K562 (cell line): ENCODE data around the gene FCGR3B. TPM values are rescaled to one million over a fixed set of nuclear protein-coding genes. Genes with fewer than 3 reads are reported as not detected.
A peak's percentile ranks its signal among the peaks of the same experiment; 100 is the strongest.
"Not testable (repeated sequence)": the region's sequence is repeated elsewhere in the genome, so short reads cannot be mapped to it uniquely, and the experiment has no call there.

Source experiments
- HIVEP1 ChIP-seq: fragments of 250-450 bp; sonication (Bioruptor Pico); IDR thresholded peaks from 2 replicates; pipeline ENCODE4 v1.4.0; 2020; ENCODE audit warnings: mild to moderate bottlenecking
- KLF6 ChIP-seq: fragments of 250-450 bp; sonication (Bioruptor Pico); IDR thresholded peaks from 2 replicates; pipeline ENCODE4 v1.4.0; 2020; ENCODE audit warnings: mild to moderate bottlenecking, moderate library complexity, borderline replicate concordance
- MEF2D ChIP-seq: conservative IDR thresholded peaks from 2 replicates; pipeline ENCODE4 v1.6.1; 2016; ENCODE audit warnings: low read depth, missing genetic modification characterization, missing compliant biosample characterization
- NR2C1 ChIP-seq, 2 experiments: fragments of 450-650 bp; IDR thresholded peaks; 2 replicates each; pipeline ENCODE4 v1.6.1; 2017; ENCODE audit warnings: mild to moderate bottlenecking in 2 of 2, antibody characterized with exemption in 1 of 2, inconsistent platforms in 1 of 2, missing compliant biosample characterization in 1 of 2, missing genetic modification characterization in 1 of 2
- OTX1 ChIP-seq: fragments of 450-650 bp; formaldehyde crosslinking; IDR thresholded peaks from 2 replicates; pipeline ENCODE4 v1.4.0; 2022; ENCODE audit warnings: mild to moderate bottlenecking
- PTRF ChIP-seq: fragments of 450-650 bp; IDR thresholded peaks from 2 replicates; pipeline ENCODE4 v1.6.1; 2016; ENCODE audit warnings: mild to moderate bottlenecking, missing genetic modification characterization, missing compliant biosample characterization
- PTTG1 ChIP-seq: fragments of 450-650 bp; IDR thresholded peaks from 2 replicates; pipeline ENCODE4 v1.6.1; 2016; ENCODE audit warnings: low read depth, mild to moderate bottlenecking, missing genetic modification characterization, missing compliant biosample characterization
- TAF7 ChIP-seq: fragments of 450-650 bp; IDR thresholded peaks from 2 replicates; pipeline ENCODE4 v1.6.1; 2016; ENCODE audit warnings: missing genetic modification characterization, missing compliant biosample characterization
- TSHZ1 ChIP-seq: fragments of 250-450 bp; sonication (Bioruptor Pico); IDR thresholded peaks from 2 replicates; pipeline ENCODE4 v1.4.0; 2020; ENCODE audit warnings: mild to moderate bottlenecking, moderate library complexity
- ZNF165 ChIP-seq: fragments of 250-450 bp; sonication (Bioruptor Pico); IDR thresholded peaks from 2 replicates; pipeline ENCODE4 v1.4.0; 2020; ENCODE audit warnings: borderline replicate concordance
- ZNF311 ChIP-seq: fragments of 250-450 bp; sonication (Bioruptor Pico); IDR thresholded peaks from 2 replicates; pipeline ENCODE4 v1.4.0; 2020; ENCODE audit warnings: mild to moderate bottlenecking, moderate library complexity
- ZNF584 ChIP-seq: fragments of 200-800 bp; sonication (Bioruptor generic); IDR thresholded peaks from 2 replicates; pipeline ENCODE4 v1.6.1; 2016; ENCODE audit warnings: low read depth, mild to moderate bottlenecking, missing genetic modification characterization, missing compliant biosample characterization
- ZNF79 ChIP-seq: fragments of 250-450 bp; sonication (Bioruptor Pico); IDR thresholded peaks from 2 replicates; pipeline ENCODE4 v1.4.0; 2020; ENCODE audit warnings: low read depth, mild to moderate bottlenecking, moderate library complexity
- polyA plus RNA-seq, 8 experiments: library from polyadenylated mRNA; depleted of rRNA in 4 of 8; stranded (reverse) in 5 of 8; unstranded in 3 of 8; fragments of >200 nt; fragmentation: Nextera tagmentation in 2 of 8; fragmentation: Illumina TruSeq in 1 of 8; extraction: Ambion mirVana in 2 of 8; extraction: Trizol in 1 of 8; gene quantifications; 2 replicates each; pipeline versions ENCODE4 v1.2.1 to v1.2.3, GENCODE V29; 2011 to 2014; ENCODE audit warnings: inconsistent platforms in 1 of 8, missing spikeins in 1 of 8
- total RNA-seq, 7 experiments: library from RNA; depleted of rRNA in 6 of 7; stranded (reverse); fragments of >200 nt in 6 of 7; fragmentation: Illumina TruSeq in 2 of 7; extraction: Trizol in 2 of 7; gene quantifications; 2 replicates each; pipeline versions ENCODE4 v1.2.1 to v1.2.3, GENCODE V29; 2011 to 2021; ENCODE audit warnings: low replicate concordance in 1 of 7
- TF ChIP-seq, protein P1 (sequence below): fragments of 450-650 bp; conservative IDR thresholded peaks from 2 replicates; pipeline ENCODE4 v1.6.1; 2016; ENCODE audit warnings: missing genetic modification characterization, low read depth, mild to moderate bottlenecking, control low read depth, missing compliant biosample characterization

FCGR3B gene
- total and polyA plus RNA-seq, 9 of the 15 experiments (the other 6 are each of a cell fraction or from before 2014, with no cell fraction given), result 0.18 to 1.1 (median 0.40) TPM

- TF ChIP-seq PTRF (tag), result peak; percentile 61; the same call in 1 of the 2 replicates
- 0 out of 2 replicates have a peak, but pooled peaks have one; percentile 38 for TF ChIP-seq TSHZ1
- not testable (repeated sequence) for TF ChIP-seq NR2C1 (IDR thresholded peaks at IDR 0.05)
- peak; percentile 52; the same call in 1 of the 2 replicates for TF ChIP-seq NR2C1 (tag; IDR thresholded peaks at IDR 0.05)
- 0 out of 2 replicates have a peak, but pooled peaks have one; percentile 54 for TF ChIP-seq ZNF79 (CRISPR knock-in tag)
- TF ChIP-seq TAF7 (tag), result peak; percentile 32; the same call in 1 of the 2 replicates
- 0 out of 2 replicates have a peak, but pooled peaks have one; percentile 50 for TF ChIP-seq ZNF584 (CRISPR knock-in tag)
- 0 out of 2 replicates have a peak, but pooled peaks have one; percentile 40 for TF ChIP-seq HIVEP1 (CRISPR knock-in tag)
- peak; percentile 56; the same call in 1 of the 2 replicates for TF ChIP-seq MEF2D (tag)
- 0 out of 2 replicates have a peak, but pooled peaks have one; percentile 37 for TF ChIP-seq ZNF165 (CRISPR knock-in tag)
- TF ChIP-seq OTX1, result 0 out of 2 replicates have a peak, but pooled peaks have one; percentile 36
- TF ChIP-seq, protein P1, sequence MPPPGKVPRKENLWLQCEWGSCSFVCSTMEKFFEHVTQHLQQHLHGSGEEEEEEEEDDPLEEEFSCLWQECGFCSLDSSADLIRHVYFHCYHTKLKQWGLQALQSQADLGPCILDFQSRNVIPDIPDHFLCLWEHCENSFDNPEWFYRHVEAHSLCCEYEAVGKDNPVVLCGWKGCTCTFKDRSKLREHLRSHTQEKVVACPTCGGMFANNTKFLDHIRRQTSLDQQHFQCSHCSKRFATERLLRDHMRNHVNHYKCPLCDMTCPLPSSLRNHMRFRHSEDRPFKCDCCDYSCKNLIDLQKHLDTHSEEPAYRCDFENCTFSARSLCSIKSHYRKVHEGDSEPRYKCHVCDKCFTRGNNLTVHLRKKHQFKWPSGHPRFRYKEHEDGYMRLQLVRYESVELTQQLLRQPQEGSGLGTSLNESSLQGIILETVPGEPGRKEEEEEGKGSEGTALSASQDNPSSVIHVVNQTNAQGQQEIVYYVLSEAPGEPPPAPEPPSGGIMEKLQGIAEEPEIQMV, result 0 out of 2 replicates have a peak, but pooled peaks have one; percentile 47
- TF ChIP-seq KLF6, result peak; percentile 77; the same call in 1 of the 2 replicates
- TF ChIP-seq ZNF311 (CRISPR knock-in tag), result peak; percentile 60; the same call in 1 of the 2 replicates
- TF ChIP-seq PTTG1 (tag), result peak; percentile 72; the same call in 1 of the 2 replicates
Observed at GRCh38 chr1:161636976-161637375, 6.0 kb upstream of the FCGR3B start (continued).
